ENCODE results near the gene MADD. TPM values are rescaled to one million over a fixed set of nuclear protein-coding genes. Genes with fewer than 3 reads are reported as not detected.

The MADD gene
- total and polyA plus RNA-seq, 2 donors = 28.9 to 32.9 TPM

DNA sequence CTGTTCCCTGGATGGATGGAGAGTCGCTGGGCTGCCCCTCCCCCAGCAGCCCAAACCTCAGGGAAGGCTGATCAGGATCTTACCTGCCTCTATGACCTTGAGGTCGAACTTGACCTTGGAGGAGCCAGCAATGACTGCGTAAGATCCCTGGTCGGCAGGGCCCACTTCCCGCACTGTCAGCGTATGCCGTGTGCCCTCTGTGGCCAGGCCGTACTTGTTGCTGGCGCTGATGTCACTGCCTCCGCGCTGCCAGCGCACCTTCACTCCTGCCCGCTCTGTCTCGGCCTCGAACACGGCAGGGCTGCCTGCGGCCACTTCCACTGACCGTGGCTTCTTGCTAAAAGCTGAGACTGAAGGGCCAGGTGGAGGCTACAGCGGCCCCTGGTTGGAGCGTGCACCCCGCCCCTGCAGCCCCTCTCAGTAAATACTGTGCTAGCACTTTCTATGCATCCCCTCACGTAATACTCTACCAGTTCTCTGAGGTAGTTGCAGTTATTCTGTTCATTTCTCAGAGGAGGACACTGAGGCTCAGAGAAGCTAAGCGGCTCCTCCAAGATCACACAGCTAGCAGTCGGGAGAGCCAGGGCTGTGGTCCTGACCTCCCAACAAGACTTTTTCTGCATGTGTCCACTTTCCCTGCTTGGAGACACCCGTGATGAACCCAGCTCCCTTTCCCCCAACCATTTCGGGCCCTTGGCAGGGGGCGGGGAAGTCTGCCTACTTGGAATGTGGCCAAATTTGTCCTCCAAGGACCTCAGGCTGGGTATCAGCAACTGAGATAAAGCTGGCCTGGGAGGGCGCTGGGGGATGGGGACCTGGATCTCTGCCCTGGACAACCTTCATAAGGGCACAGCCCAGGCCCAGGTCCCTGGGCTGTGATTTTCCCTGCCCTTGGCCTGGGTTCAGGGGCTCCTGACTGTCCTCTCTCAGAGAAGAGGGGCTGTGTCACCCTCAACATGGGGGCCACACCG, 81.5 kb downstream of the MADD start:
- no peak for DNase-seq (ENCODE audit: extremely low spot score)
- Histone ChIP-seq H3K27ac (ENCODE audit: low read depth) (no peak overlapping the region), H3K4me3 (ENCODE audit: low read depth, low read length) (no peak overlapping the region), H3K36me3 (ENCODE audit: insufficient read depth) (no peaks in the 10 kb centered on the region), H3K4me1 (ENCODE audit: insufficient read depth) (peaks cover 2% of the 10 kb centered on the region)
- 77% methylated on average over 29 of the region's 29 CpGs for WGBS

DNA sequence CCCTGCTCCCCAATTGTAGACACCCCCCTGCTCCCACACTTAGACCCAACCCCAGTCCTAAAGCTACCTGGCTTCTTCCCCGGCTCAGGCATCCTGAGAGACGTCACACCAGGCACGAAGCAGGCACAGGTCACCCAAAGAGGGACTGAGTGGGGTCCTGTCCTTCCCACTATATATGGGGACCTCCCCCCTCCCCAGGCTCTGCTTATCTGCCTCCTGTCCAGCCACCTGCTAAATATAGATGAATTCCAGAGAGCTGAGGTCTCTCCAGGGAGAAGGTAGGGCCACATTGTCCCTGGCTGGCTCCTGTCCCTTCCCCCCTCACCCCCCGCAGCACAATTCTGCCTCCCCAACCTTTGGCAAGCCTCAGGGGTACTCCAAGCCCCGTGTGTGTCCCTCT, 82.6 kb downstream of the MADD start, which contains the start of gene MYBPC3:
MYBPC3 (minus strand) TSS at position 147 of the 400 bp plus-strand sequence; CDS start at position 92, 55 bp downstream.
- WGBS = 84% methylated on average over 5 of the region's 5 CpGs
- DNase-seq (ENCODE audit: extremely low spot score) = no peak
- no peaks in the 10 kb centered on the region for H3K36me3 ChIP-seq (ENCODE audit: insufficient read depth)
- peaks cover 2% of the 10 kb centered on the region for H3K4me1 ChIP-seq (ENCODE audit: insufficient read depth)
- H3K4me3 ChIP-seq (ENCODE audit: low read depth, low read length) = no peak within 1 kb of the TSS
- no peak within 1 kb of the TSS for H3K27ac ChIP-seq (ENCODE audit: low read depth)

DNA sequence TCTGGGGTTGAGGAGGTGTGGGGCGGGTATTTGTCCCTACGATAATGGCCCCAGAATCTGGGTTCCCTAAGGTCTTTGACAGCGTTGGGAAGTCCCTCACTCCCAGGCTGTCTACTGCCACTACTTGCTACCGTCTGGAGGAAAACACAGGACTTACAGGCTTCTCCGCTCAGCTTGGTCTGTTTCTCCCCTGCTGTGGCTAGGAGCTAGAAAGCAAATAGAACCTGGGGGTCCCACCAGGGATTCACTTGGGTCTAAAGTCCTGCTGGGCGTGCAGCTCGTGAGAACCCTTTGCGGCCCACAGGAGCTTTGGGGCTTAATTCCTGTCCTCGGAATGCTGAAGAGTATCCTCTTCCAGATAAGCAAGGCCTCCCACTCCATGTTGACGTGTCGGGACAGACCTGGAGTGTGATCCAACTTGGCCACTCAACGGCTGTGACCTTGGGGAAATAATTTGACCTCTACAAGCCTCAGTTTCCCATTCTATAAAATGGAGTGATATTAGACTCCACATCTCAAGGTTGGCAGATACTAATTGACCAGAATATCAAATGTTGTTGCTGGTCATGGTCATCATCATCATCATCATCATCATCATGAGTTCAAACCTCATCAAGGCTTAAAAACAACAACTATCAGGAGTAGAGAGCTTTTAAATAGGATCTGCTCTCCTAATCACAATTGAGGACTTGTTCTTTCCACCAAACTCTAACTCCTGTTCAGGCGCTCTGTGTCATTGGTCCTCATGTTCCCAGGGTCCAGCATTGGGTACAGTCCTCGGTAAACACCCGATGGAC, 84.2 kb downstream of the MADD start:
- WGBS = 89% methylated on average over 15 of the region's 15 CpGs
- H3K27ac ChIP-seq (ENCODE audit: low read depth) = no peak overlapping the region
- no peak overlapping the region for H3K4me3 ChIP-seq (ENCODE audit: low read depth, low read length)
- H3K36me3 ChIP-seq (ENCODE audit: insufficient read depth) = no peaks in the 10 kb centered on the region
- DNase-seq (ENCODE audit: extremely low spot score) = no peak
- H3K4me1 ChIP-seq (ENCODE audit: insufficient read depth) = peaks cover 2% of the 10 kb centered on the region

DNA sequence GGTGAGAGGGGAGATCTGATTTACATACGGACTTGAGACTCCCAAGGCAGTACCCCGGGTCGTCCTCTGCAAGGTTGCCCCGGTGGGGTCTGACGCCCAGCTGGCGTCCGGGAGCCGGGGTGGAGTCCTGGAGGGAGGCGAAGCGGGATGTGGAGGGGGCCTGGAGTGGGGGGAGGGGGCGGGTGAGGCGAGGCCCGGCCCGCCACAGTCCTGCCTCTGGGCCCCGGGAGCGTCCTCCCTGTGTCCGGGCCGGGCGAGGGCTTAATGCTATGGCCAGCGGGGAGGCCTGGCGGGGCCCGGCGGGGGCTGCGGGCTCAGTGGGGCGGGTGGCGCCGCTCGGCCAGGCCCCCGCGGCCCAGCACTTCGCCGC, 85.0 kb downstream of the MADD start:
- WGBS = 13% methylated on average over 32 of the region's 32 CpGs
- no peak for DNase-seq (ENCODE audit: extremely low spot score)
- Histone ChIP-seq H3K27ac (ENCODE audit: low read depth) (no peak overlapping the region), H3K36me3 (ENCODE audit: insufficient read depth) (no peaks in the 10 kb centered on the region), H3K4me3 (ENCODE audit: low read depth, low read length) (peak overlapping the region; percentile 44), H3K4me1 (ENCODE audit: insufficient read depth) (peaks cover 2% of the 10 kb centered on the region)

DNA sequence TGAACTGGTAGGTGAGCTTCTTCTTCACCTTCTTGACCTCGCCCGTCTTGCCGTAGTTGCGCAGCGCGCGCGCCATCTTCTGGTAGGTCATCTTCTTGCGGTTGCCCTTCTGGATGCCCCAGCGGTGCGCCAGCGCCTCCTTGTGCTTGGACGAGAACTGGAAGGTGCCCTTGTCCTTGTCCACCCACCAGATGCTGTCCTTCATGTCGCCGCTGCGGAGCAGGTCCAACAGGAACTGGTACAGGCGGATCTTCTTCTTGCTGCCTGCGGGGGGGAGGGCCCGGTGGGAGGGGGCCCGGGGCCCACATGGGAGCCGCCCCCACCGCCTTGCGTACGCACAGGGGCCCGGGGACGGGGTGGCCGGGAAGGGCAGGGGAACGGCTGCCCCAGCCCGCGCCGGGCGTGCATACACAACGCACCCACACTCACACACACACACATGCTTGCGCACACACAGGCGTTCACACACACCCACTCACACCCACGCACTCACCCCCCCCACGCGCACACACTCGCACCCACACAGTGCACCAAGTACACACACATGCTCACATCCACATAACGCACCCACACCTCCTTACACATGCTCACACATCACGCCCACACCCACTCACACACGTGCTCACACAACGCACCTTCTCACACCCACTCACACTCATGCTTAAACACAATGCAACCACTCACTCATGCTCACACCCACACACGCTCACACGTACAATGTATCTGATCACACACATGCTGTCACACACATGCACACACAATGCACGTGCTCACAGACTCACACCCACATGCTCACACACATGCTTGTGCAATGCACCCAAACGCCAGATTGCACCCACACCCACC, 85.6 kb downstream of the MADD start:
- peak; percentile 68 for DNase-seq (ENCODE audit: extremely low spot score)
- no peaks in the 10 kb centered on the region for H3K36me3 ChIP-seq (ENCODE audit: insufficient read depth)
- H3K4me3 ChIP-seq (ENCODE audit: low read depth, low read length) = peak overlapping the region; percentile 44
- H3K4me1 ChIP-seq (ENCODE audit: insufficient read depth) = peaks cover 2% of the 10 kb centered on the region
- 29% methylated on average over 47 of the region's 47 CpGs for WGBS
- no peak overlapping the region for H3K27ac ChIP-seq (ENCODE audit: low read depth)

DNA sequence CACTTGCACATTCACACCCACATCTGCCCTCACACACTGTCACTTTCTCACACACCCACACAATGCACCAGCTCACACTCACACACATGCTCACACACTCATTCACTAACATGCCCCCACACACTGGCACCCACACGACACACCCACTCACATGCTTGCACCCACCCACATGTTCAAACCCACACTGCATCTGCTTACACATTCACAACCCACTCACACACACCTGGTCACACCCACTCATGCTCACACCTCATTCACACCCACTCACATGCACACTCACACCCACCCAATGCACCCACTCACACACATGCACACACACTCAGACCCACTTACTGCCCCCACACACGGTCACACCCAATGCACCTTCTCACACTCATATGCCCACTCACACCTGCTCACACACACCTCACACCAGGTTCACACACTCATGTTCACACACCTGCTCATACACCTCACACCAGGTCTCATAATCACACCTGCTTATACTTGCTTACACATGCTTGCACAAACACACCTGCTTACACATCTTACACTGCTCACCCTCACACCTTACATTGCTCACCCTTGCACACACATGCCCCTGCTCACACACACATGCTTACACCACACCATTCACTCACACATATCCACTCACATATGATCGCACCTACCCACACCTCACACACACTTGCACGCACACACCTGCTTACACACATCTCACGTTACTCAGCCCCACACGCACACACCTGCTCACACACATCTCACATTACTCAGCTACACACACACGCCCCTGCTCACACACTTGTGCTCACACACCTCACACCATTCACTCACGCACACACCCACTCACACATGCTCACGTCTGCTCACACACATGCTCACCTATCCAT, 86.4 kb downstream of the MADD start:
- no peak overlapping the region for H3K27ac ChIP-seq (ENCODE audit: low read depth)
- DNase-seq (ENCODE audit: extremely low spot score) = no peak
- WGBS = 89% methylated on average over 9 of the region's 9 CpGs
- no peak overlapping the region for H3K4me3 ChIP-seq (ENCODE audit: low read depth, low read length)
- peaks cover 2% of the 10 kb centered on the region for H3K4me1 ChIP-seq (ENCODE audit: insufficient read depth)
- H3K36me3 ChIP-seq (ENCODE audit: insufficient read depth) = no peaks in the 10 kb centered on the region

DNA sequence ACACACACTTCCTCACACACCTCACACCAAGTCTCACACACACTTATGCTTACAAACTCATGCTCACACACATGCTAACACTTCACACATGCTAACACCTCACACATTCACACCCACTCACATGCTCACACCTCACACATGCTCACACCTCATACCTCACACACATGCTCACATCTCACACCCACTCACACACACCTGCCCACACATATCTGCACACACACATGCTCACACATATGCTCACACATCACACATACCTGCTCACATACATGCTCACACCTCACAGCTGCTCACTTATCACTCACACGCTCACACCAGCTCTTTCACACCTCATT, 87.0 kb downstream of the MADD start:
- Histone ChIP-seq H3K4me1 (ENCODE audit: insufficient read depth) (peaks cover 2% of the 10 kb centered on the region), H3K4me3 (ENCODE audit: low read depth, low read length) (no peak overlapping the region), H3K36me3 (ENCODE audit: insufficient read depth) (no peaks in the 10 kb centered on the region), H3K27ac (ENCODE audit: low read depth) (no peak overlapping the region)
- 100% methylated on average over 1 of the region's 1 CpG for WGBS
- no peak for DNase-seq (ENCODE audit: extremely low spot score)

DNA sequence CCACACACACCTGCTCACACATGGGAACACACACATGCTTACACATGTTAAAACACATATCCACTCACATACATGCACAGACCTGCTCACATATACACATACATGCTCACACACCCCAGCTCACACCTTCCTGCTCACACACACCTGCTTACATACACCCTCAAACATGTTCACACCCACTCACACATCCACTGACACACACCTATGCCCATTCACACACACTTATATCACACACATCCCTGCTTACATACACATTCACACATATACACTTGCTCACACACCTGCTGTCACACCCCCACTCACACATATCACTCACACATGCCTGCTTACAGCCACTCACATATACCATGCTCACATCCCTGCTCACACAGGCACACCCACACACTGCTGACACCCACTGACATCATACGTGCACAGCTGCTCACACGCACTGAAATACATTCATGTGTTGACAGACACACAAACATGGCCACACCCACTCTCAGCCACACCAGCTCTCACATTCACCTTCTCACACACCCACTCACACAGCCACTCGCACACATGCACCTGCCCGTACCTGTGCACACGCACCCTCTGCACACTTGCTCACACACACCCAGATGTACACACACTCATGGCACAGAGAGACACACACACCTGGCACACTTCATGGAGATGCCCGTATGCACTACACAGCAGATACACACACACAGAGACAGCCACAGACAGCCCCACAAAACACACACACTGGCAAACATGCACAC, 88.2 kb downstream of the MADD start:
- DNase-seq (ENCODE audit: extremely low spot score) = no peak
- H3K4me3 ChIP-seq (ENCODE audit: low read depth, low read length) = no peak overlapping the region
- WGBS = 91% methylated on average over 6 of the region's 6 CpGs
- H3K36me3 ChIP-seq (ENCODE audit: insufficient read depth) = no peaks in the 10 kb centered on the region
- no peak overlapping the region for H3K27ac ChIP-seq (ENCODE audit: low read depth)
- peaks cover 2% of the 10 kb centered on the region for H3K4me1 ChIP-seq (ENCODE audit: insufficient read depth)

DNA sequence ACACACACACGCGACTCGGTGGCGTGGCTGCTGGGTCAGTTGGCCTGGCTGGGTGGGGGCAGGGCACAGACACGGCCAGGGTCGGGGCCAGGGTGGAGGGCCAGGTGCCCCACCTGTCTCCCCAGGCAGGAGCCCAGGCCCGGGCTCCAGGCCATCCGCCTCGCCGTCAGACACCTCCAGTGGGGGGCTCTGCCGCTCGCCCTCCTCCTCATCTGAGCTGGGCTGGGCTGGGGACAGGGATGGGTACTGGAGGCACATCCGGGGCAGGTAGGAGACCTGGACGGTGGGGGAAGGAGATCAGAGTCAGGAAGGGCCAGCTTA, 88.8 kb downstream of the MADD start:
- Histone ChIP-seq H3K27ac (ENCODE audit: low read depth) (no peak overlapping the region), H3K4me3 (ENCODE audit: low read depth, low read length) (no peak overlapping the region), H3K36me3 (ENCODE audit: insufficient read depth) (no peaks in the 10 kb centered on the region), H3K4me1 (ENCODE audit: insufficient read depth) (peaks cover 2% of the 10 kb centered on the region)
- 86% methylated on average over 14 of the region's 14 CpGs for WGBS
- DNase-seq (ENCODE audit: extremely low spot score) = no peak

DNA sequence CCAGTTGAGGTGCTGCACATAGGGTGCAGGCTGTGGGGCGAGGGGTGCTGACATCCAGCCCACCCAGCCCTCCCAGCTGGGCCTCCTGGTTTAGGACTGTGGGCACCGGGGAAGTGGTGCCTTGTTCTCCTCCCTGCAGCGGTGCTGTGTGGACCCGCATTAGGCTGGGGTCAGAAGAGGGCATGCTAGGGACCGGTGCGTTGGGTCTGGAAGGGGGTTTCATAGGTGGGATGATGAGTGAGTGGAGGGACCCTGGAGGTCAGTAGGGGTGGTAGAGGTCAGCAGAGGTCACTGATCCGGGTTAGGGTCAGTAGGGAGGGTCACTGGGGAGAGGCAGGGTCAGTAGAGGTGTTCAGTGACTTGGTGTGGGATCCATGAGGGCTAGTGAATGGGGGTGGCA, 89.2 kb downstream of the MADD start:
- H3K27ac ChIP-seq (ENCODE audit: low read depth) = no peak overlapping the region
- 88% methylated on average over 7 of the region's 7 CpGs for WGBS
- H3K4me3 ChIP-seq (ENCODE audit: low read depth, low read length) = no peak overlapping the region
- H3K4me1 ChIP-seq (ENCODE audit: insufficient read depth) = peaks cover 2% of the 10 kb centered on the region
- no peak for DNase-seq (ENCODE audit: extremely low spot score)
- no peaks in the 10 kb centered on the region for H3K36me3 ChIP-seq (ENCODE audit: insufficient read depth)

DNA sequence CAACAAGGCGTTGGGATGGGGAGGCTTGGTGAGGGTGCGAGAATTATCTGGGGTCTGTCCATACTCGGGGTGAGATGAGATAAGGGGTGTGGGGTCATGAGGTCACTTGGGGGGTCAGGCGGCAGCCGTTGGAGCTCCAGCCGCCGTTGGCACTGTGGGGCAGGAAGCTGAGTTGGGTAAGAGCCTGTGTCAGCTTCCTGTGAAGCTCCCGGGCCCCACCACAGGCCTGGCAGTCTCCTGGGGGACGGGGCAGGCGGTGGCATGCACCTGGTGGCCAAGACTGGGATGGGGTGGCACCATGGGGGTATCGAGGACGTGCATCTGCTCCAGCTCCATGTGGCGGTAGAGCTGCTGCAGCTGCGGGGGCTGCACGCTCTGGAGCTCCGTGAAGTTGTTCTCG, 89.7 kb downstream of the MADD start:
- 71% methylated on average over 17 of the region's 17 CpGs for WGBS
- Histone ChIP-seq H3K4me1 (ENCODE audit: insufficient read depth) (peaks cover 2% of the 10 kb centered on the region), H3K27ac (ENCODE audit: low read depth) (no peak overlapping the region), H3K36me3 (ENCODE audit: insufficient read depth) (no peaks in the 10 kb centered on the region), H3K4me3 (ENCODE audit: low read depth, low read length) (no peak overlapping the region)
- DNase-seq (ENCODE audit: extremely low spot score) = no peak

DNA sequence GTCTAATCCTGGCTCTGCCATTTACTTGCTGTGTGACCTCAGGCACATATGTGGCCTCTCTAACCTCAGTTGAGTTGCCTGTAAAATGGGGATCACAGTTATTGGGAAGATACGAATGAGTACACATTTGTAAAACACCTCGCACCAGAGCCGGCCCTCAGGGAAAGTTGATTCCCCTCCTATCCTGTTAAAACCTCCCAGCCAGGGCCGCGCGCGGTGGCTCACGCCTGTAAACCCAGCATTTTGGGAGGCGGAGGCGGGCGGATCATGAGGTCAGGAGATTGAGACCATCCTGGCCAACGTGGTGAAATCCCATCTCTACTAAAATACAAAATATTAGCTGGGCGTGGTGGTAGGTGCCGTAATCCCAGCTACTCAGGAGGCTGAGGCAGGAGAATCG, 90.4 kb downstream of the MADD start:
- peaks cover 1% of the 10 kb centered on the region for H3K4me1 ChIP-seq (ENCODE audit: insufficient read depth)
- WGBS = 95% methylated on average over 15 of the region's 15 CpGs
- H3K27ac ChIP-seq (ENCODE audit: low read depth) = no peak overlapping the region
- no peak for DNase-seq (ENCODE audit: extremely low spot score)
- no peaks in the 10 kb centered on the region for H3K36me3 ChIP-seq (ENCODE audit: insufficient read depth)
- no peak overlapping the region for H3K4me3 ChIP-seq (ENCODE audit: low read depth, low read length)
